Occipital lobe (tissue), 2 donors: ENCODE data around the gene DUSP12. TPM values are rescaled to one million over a fixed set of nuclear protein-coding genes. Genes with fewer than 3 reads are reported as not detected.
"Not testable (repeated sequence)": the region's sequence is repeated elsewhere in the genome, so short reads cannot be mapped to it uniquely, and the experiment has no call there.

Experiments
- DNase-seq: peaks from one replicate; lab custom pipeline; 2025; lab: John Stamatoyannopoulos, UW
- total RNA-seq: library from RNA; depleted of rRNA; stranded (reverse); fragments of >200 nt; gene quantifications from one replicate; pipeline ENCODE4 v1.2.3, GENCODE V29; 2014

Gene DUSP12, protein sequence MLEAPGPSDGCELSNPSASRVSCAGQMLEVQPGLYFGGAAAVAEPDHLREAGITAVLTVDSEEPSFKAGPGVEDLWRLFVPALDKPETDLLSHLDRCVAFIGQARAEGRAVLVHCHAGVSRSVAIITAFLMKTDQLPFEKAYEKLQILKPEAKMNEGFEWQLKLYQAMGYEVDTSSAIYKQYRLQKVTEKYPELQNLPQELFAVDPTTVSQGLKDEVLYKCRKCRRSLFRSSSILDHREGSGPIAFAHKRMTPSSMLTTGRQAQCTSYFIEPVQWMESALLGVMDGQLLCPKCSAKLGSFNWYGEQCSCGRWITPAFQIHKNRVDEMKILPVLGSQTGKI
- total RNA-seq: 83.0 TPM

- peak; percentile 94 for DNase-seq
These were observed at the start of gene DUSP12 for GRCh38 chr1:161749509-161750407. DUSP12 (plus strand) TSS chr1:161749786; CDS start chr1:161749802, 16 bp downstream.

- no peak for DNase-seq
These were observed 47.3 kb upstream of the DUSP12 start for GRCh38 chr1:161702250-161702649.

DNA sequence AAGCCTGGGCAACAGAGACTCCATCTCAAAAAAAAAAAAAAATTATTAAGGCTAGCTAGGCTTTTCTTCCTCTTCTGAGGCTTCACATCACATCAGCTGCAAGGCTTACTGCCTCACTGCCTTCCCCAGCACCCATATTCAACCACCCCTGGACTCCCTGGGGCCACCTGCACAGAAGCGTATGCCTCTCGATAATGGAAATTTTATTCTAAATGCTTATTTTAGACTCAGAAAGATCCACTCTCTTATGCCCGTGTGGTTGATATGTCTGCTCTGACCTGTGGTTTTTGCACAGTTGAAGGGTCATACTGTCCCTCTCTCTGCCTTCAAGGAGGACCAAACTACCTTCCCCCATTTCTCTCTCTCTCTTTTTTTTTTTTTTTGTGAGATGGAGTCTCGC lies 44.0 kb upstream of the DUSP12 start:
- no peak for DNase-seq

DNA sequence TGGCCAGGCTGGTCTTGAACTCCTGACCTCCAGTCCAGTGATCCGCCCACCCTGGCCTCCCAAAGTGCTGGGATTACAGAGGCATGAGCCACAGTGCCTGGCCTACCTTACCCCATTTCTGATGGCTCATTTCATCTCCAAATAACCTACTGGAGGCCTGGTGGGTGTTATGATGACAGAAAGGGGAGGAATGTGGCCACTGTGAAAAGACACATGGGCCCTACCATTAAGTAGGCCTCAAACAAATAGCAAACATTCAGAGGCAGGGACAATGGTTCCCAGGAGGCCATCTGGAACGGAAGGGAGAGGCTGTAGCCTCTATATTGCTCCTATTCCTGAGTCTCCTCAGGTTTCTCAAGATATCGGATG lies 43.5 kb upstream of the DUSP12 start:
- no peak for DNase-seq

GRCh38 chr1:161706482-161707347 lies 42.9 kb upstream of the DUSP12 start, which contains the start of gene FCRLA:
FCRLA (plus strand) TSS chr1:161707229; CDS start chr1:161707265, 36 bp downstream.
- DNase-seq: peak; percentile 15

- no peak for DNase-seq
These were observed 42.1 kb upstream of the DUSP12 start for GRCh38 chr1:161707503-161707902.

DNA sequence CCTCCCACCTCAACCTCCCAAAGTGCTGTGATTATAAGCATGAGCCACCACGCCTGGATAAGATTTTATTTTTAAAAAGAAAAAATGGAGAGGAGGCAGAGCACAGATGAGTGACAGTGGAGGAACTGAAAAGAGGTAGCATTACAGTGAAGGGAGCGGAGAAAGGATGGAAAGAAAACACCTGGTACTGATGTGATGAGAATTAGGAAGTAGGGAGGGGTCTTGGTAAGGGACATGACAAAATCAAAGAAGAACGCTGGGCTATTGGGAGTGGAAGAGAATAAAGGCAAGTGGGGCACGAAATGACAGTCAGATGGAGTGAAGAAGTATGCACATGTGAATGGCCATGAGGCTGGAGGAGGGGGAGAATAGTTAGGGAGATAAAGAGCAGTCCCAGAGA lies 40.2 kb upstream of the DUSP12 start:
- no peak for DNase-seq

- DNase-seq: no peak
These were observed 39.0 kb upstream of the DUSP12 start for GRCh38 chr1:161710560-161710959.

DNA sequence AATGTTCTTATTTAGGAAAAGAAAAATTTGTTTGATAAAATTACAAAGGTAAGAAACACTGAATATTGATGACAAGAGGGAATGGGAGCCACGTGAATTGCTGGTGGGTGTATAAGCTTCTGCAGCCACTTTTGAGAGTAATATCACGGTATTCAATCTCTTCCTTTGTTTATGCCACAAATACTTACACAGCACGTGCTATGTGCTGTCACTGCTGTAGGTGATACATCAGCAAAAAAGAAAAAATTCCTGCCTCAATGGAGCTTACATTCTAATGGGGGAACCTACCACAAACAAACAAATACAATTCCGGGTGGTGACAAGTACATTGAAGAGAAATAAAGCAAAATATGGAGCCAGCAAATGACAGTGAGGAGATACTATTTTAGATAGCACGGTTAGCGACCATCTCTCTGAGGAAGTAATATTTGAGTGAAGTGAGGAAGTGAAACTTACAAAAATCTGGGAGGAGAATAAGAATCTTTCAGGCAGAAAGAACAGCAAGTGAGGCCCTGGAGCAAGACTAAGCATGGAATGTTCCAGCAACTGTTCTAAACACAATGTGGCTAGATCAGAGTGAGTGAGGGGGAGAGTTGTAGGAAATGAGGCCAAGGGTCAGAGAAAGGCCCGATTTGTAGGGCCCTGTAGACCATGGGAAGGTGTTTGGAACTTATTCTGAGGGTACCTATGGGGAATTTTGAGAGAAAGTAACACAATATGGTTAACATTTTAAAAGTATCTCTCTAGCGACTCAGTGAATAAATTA lies 30.8 kb upstream of the DUSP12 start:
- DNase-seq: no peak

- no peak for DNase-seq
These were observed 30.3 kb upstream of the DUSP12 start for GRCh38 chr1:161719325-161719611.

DNA sequence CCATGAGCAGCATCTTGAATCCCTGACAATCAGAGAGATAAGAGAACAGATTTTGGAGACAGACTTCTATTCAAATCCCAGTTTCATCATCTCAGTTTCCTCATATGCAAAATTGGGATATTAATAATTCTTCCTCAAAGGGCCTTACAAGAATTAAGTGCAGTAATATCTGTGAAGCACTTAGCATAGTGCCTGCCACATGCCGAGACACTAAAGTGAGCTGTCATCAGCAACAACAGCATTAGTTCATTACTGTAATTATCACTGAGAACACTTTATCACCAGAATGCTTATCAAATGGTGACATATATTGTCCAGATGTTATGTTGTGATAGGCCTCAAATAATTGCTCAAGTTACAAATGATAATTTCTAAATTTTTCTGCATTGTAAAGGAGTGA lies 29.2 kb upstream of the DUSP12 start:
- no peak for DNase-seq

- DNase-seq: no peak
These were observed 28.4 kb upstream of the DUSP12 start, which contains the start of gene FCRLB for GRCh38 chr1:161720956-161721737. FCRLB (plus strand) TSS chr1:161721544; CDS start chr1:161722673, 1,129 bp downstream.

DNA sequence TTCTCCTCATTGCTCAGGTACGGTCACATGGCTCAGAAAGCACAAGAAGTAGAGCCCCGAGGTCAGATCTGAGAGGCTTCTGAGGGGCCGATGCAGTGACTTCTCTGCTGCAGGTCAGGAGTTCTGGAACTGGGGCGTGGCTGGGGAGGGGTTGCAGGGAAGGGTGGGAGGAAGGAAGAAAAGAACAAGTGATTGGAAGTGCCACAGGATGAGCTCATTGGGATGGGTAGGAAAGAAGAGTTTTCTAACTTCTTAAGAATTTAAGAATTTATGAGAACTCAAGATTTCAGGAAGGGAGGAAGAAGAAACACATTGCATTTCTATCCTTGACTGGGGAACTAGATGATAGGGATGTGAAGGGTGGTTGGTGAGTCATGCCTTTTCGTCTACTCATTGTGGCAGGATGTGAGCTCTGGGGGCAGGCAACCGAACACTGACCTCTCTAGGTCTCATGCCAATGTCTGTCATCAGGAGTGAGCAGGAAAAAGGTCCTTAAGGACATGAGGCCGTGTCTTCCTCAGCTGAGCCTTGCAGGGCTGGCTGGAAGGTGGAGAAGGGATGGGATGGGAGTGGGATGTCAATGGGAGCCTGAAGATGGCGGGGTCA lies 27.7 kb upstream of the DUSP12 start:
- DNase-seq: no peak

GRCh38 chr1:161722406-161722805 lies 27.2 kb upstream of the DUSP12 start:
- no peak for DNase-seq

DNA sequence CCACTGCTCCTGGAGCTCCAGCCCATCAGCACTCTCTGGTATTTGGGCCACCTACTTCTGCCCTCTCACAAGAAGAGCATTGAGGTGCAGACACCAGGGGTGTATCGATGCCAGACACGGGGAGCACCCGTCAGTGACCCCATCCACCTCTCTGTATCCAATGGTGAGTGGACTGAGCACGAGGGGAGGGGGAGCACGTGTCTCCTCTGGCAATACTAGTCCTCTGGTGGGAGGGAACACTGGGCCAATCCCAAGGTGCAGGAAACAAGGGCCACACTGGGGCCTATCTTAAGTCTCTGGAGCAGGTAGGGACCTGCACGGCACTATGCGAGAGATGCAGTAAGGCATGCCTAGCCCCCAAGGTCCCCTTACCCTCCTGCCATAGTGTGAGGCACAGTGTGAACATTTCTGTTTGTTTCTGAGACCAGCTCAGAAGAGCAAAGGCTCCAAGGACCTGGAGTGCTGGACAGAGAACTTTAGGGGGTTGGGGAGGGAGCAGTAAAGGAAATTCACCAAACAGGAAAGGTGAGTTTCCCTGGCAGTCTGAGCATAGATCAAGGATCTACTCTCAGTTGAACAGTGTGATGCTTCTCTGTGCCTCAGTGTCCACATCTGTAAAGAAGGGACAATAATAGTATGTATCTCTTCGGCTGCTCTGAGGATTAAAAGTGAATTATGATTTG lies 26.0 kb upstream of the DUSP12 start:
- DNase-seq: no peak

GRCh38 chr1:161725258-161725907 lies 24.2 kb upstream of the DUSP12 start:
- not testable (repeated sequence) for DNase-seq

- DNase-seq: peak; percentile 44
These were observed 23.6 kb upstream of the DUSP12 start for GRCh38 chr1:161725908-161726472.
